PC-9 (cell line): Measurements from ENCODE around the gene ATP13A5. TPM values are rescaled to one million over a fixed set of nuclear protein-coding genes. Genes with fewer than 3 reads are reported as not detected.

Experiments used
- BruUV-seq: library from RNA; stranded (reverse); fragments of 400-500 nt; replicated peaks from 2 replicates; lab custom pipeline; 2021; lab: Mats Ljungman, UMichigan
- CTCF ChIA-PET: fragments of 300-600 bp; sonication (Branson Sonifier 250); formaldehyde crosslinking; loops from one replicate; lab custom pipeline; 2022; ENCODE audit warnings: antibody characterized with exemption; lab: Charles Lee
- POLR2A ChIA-PET: fragments of 300-600 bp; sonication (Branson Sonifier 250); formaldehyde crosslinking; loops from one replicate; lab custom pipeline; 2022; ENCODE audit warnings: antibody characterized with exemption; ENCODE audit not compliant: unreplicated experiment; lab: Charles Lee
- DNase-seq, 2 experiments: peaks; one replicate each; pipeline versions ENCODE4 v3.0.0 to v3.0.0-alpha.2; 2015 to 2022; ENCODE audit warnings: mixed read lengths in 1 of 2
- H2AFZ ChIP-seq: fragments of 200-600 bp; sonication (generic); 2 replicates; pipeline ENCODE4 v1.8.1; 2017; ENCODE audit warnings: antibody characterized with exemption
- H3F3A ChIP-seq: fragments of 200-600 bp; sonication (generic); 2 replicates; pipeline ENCODE4 v1.8.1; 2017; ENCODE audit warnings: antibody characterized with exemption, mild to moderate bottlenecking, low read depth; ENCODE audit not compliant: insufficient read depth
- H3K27ac ChIP-seq: fragments of 200-600 bp; sonication (generic); 2 replicates; pipeline ENCODE4 v1.6.1; 2016; ENCODE audit warnings: mixed run types
- H3K27me3 ChIP-seq: fragments of 200-600 bp; sonication (generic); 2 replicates; pipeline ENCODE4 v1.6.1; 2016; ENCODE audit warnings: low read depth, mixed run types; ENCODE audit not compliant: insufficient read depth
- H3K36me3 ChIP-seq: fragments of 200-600 bp; sonication (generic); 2 replicates; pipeline ENCODE4 v1.6.1; 2016; ENCODE audit warnings: low read depth, mixed run types
- H3K4me1 ChIP-seq: fragments of 200-600 bp; sonication (generic); replicated peaks from 2 replicates; pipeline ENCODE4 v1.6.1; 2016; ENCODE audit warnings: mixed run types; ENCODE audit not compliant: insufficient read depth
- H3K4me2 ChIP-seq: fragments of 200-600 bp; sonication (generic); 2 replicates; pipeline ENCODE4 v1.6.1; 2017; ENCODE audit warnings: mixed run types
- H3K4me3 ChIP-seq: fragments of 200-600 bp; sonication (generic); 2 replicates; pipeline ENCODE4 v1.6.1; 2016; ENCODE audit warnings: mixed run types
- H3K79me2 ChIP-seq: fragments of 200-600 bp; sonication (generic); 2 replicates; pipeline ENCODE4 v1.6.1; 2017; ENCODE audit warnings: low read depth, mixed run types
- H3K9me2 ChIP-seq: fragments of 200-600 bp; sonication (generic); 2 replicates; pipeline ENCODE4 v1.8.1; 2017; ENCODE audit warnings: mild to moderate bottlenecking; ENCODE audit not compliant: insufficient read depth
- H3K9me3 ChIP-seq: fragments of 200-600 bp; sonication (generic); 2 replicates; pipeline ENCODE4 v1.8.1; 2016; ENCODE audit warnings: low read depth; ENCODE audit not compliant: insufficient read depth
- H4K20me1 ChIP-seq: fragments of 200-600 bp; sonication (generic); 2 replicates; pipeline ENCODE4 v1.8.1; 2017; ENCODE audit not compliant: insufficient read depth
- CTCF ChIP-seq: fragments of 200-600 bp; sonication (generic); conservative IDR thresholded peaks from 2 replicates; pipeline ENCODE4 v1.6.1; 2017; ENCODE audit warnings: mixed run types, antibody characterized with exemption, mild to moderate bottlenecking, moderate library complexity
- EZH2 ChIP-seq: fragments of 200-600 bp; sonication (generic); IDR thresholded peaks from 2 replicates; pipeline ENCODE4 v1.8.0; 2017; ENCODE audit warnings: antibody characterized with exemption, low read depth
- intact Hi-C: fragments of 100-400 bp; cut with micrococcal nuclease; formaldehyde crosslinking; loops from one replicate; pipeline ENCODE4 v1.10.0; 2022; ENCODE audit not compliant: unreplicated experiment
- total RNA-seq: library from RNA; stranded (reverse); gene quantifications from 2 replicates; pipeline ENCODE4 v1.2.3, GENCODE V29; 2021

Gene ATP13A5
- total RNA-seq, 1 experiment from 2014 or later, result not detected

- Histone ChIP-seq H3K36me3 (no peaks in the 10 kb centered on the region), H3K9me2 (no peaks in the 10 kb centered on the region), H3K4me2 (no peak overlapping the region), H2AFZ (no peak overlapping the region), H3K79me2 (no peaks in the 10 kb centered on the region), H3F3A (no peaks in the 10 kb centered on the region), H3K9me3 (no peaks in the 10 kb centered on the region), H3K4me3 (no peak overlapping the region), H3K27ac (no peak overlapping the region), H3K27me3 (0 out of 2 replicates have a peak, but pooled peaks cover 4% of the 10 kb centered on the region), H4K20me1 (no peaks in the 10 kb centered on the region), H3K4me1 (no peaks in the 10 kb centered on the region)
- ChIA-PET CTCF (no interaction called here), POLR2A (no interaction called here)
- intact Hi-C loops, result no loop called here
- DNase-seq, result no peak
- TF ChIP-seq CTCF (no peak), EZH2 (no peak)
- no TSS peak for BruUV-seq
Observed at GRCh38 chr3:193335031-193335430, 43.5 kb downstream of the ATP13A5 start.

- no peak for DNase-seq
- CTCF ChIA-PET, result no interaction called here
- no TSS peak for BruUV-seq
- Histone ChIP-seq H3K27me3 (no peaks in the 10 kb centered on the region), H3K4me3 (no peak overlapping the region), H2AFZ (no peak overlapping the region), H4K20me1 (no peaks in the 10 kb centered on the region), H3F3A (no peaks in the 10 kb centered on the region), H3K27ac (no peak overlapping the region), H3K36me3 (no peaks in the 10 kb centered on the region), H3K4me1 (no peaks in the 10 kb centered on the region), H3K9me3 (no peaks in the 10 kb centered on the region), H3K79me2 (no peaks in the 10 kb centered on the region), H3K9me2 (no peaks in the 10 kb centered on the region), H3K4me2 (no peak overlapping the region)
- no peak for TF ChIP-seq CTCF
- no peak for TF ChIP-seq EZH2
- intact Hi-C loops, result no loop called here
- POLR2A ChIA-PET, result no interaction called here
Observed at GRCh38 chr3:193333229-193333628, 45.3 kb downstream of the ATP13A5 start.

- H4K20me1 ChIP-seq, result no peaks in the 10 kb centered on the region
- POLR2A ChIA-PET, result no interaction called here
- BruUV-seq, result no TSS peak
- no peaks in the 10 kb centered on the region for H3F3A ChIP-seq
- H3K27ac ChIP-seq, result no peak overlapping the region
- no peaks in the 10 kb centered on the region for H3K9me3 ChIP-seq
- DNase-seq, result no peak
- H3K9me2 ChIP-seq, result no peaks in the 10 kb centered on the region
- H3K36me3 ChIP-seq, result no peaks in the 10 kb centered on the region
- no peak overlapping the region for H3K4me2 ChIP-seq
- no peaks in the 10 kb centered on the region for H3K4me1 ChIP-seq
- intact Hi-C loops, result no loop called here
- no peaks in the 10 kb centered on the region for H3K79me2 ChIP-seq
- CTCF ChIA-PET, result no interaction called here
- H3K4me3 ChIP-seq, result no peak overlapping the region
- no peak overlapping the region for H2AFZ ChIP-seq
- TF ChIP-seq EZH2 (no peak), CTCF (no peak)
- peaks cover 5% of the 10 kb centered on the region; the same call in 1 of the 2 replicates for H3K27me3 ChIP-seq
Observed at GRCh38 chr3:193330555-193331204, 47.9 kb downstream of the ATP13A5 start.
